PC-9 (cell line): Measurements from ENCODE around the gene NAB2. TPM values are rescaled to one million over a fixed set of nuclear protein-coding genes. Genes with fewer than 3 reads are reported as not detected.

Experiments
- BruUV-seq: library from RNA; stranded (reverse); fragments of 400-500 nt; replicated peaks from 2 replicates; lab custom pipeline; 2021; lab: Mats Ljungman, UMichigan
- CTCF ChIA-PET: fragments of 300-600 bp; sonication (Branson Sonifier 250); formaldehyde crosslinking; loops from one replicate; lab custom pipeline; 2022; ENCODE audit warnings: antibody characterized with exemption; lab: Charles Lee
- POLR2A ChIA-PET: fragments of 300-600 bp; sonication (Branson Sonifier 250); formaldehyde crosslinking; loops from one replicate; lab custom pipeline; 2022; ENCODE audit warnings: antibody characterized with exemption; ENCODE audit not compliant: unreplicated experiment; lab: Charles Lee
- DNase-seq, 2 experiments: peaks; one replicate each; pipeline versions ENCODE4 v3.0.0 to v3.0.0-alpha.2; 2015 to 2022; ENCODE audit warnings: mixed read lengths in 1 of 2
- H2AFZ ChIP-seq: fragments of 200-600 bp; sonication (generic); 2 replicates; pipeline ENCODE4 v1.8.1; 2017; ENCODE audit warnings: antibody characterized with exemption
- H3F3A ChIP-seq: fragments of 200-600 bp; sonication (generic); 2 replicates; pipeline ENCODE4 v1.8.1; 2017; ENCODE audit warnings: antibody characterized with exemption, mild to moderate bottlenecking, low read depth; ENCODE audit not compliant: insufficient read depth
- H3K27ac ChIP-seq: fragments of 200-600 bp; sonication (generic); 2 replicates; pipeline ENCODE4 v1.6.1; 2016; ENCODE audit warnings: mixed run types
- H3K27me3 ChIP-seq: fragments of 200-600 bp; sonication (generic); 2 replicates; pipeline ENCODE4 v1.6.1; 2016; ENCODE audit warnings: low read depth, mixed run types; ENCODE audit not compliant: insufficient read depth
- H3K36me3 ChIP-seq: fragments of 200-600 bp; sonication (generic); 2 replicates; pipeline ENCODE4 v1.6.1; 2016; ENCODE audit warnings: low read depth, mixed run types
- H3K4me1 ChIP-seq: fragments of 200-600 bp; sonication (generic); replicated peaks from 2 replicates; pipeline ENCODE4 v1.6.1; 2016; ENCODE audit warnings: mixed run types; ENCODE audit not compliant: insufficient read depth
- H3K4me2 ChIP-seq: fragments of 200-600 bp; sonication (generic); 2 replicates; pipeline ENCODE4 v1.6.1; 2017; ENCODE audit warnings: mixed run types
- H3K4me3 ChIP-seq: fragments of 200-600 bp; sonication (generic); 2 replicates; pipeline ENCODE4 v1.6.1; 2016; ENCODE audit warnings: mixed run types
- H3K79me2 ChIP-seq: fragments of 200-600 bp; sonication (generic); 2 replicates; pipeline ENCODE4 v1.6.1; 2017; ENCODE audit warnings: low read depth, mixed run types
- H3K9me2 ChIP-seq: fragments of 200-600 bp; sonication (generic); 2 replicates; pipeline ENCODE4 v1.8.1; 2017; ENCODE audit warnings: mild to moderate bottlenecking; ENCODE audit not compliant: insufficient read depth
- H3K9me3 ChIP-seq: fragments of 200-600 bp; sonication (generic); 2 replicates; pipeline ENCODE4 v1.8.1; 2016; ENCODE audit warnings: low read depth; ENCODE audit not compliant: insufficient read depth
- H4K20me1 ChIP-seq: fragments of 200-600 bp; sonication (generic); 2 replicates; pipeline ENCODE4 v1.8.1; 2017; ENCODE audit not compliant: insufficient read depth
- CTCF ChIP-seq: fragments of 200-600 bp; sonication (generic); conservative IDR thresholded peaks from 2 replicates; pipeline ENCODE4 v1.6.1; 2017; ENCODE audit warnings: mixed run types, antibody characterized with exemption, mild to moderate bottlenecking, moderate library complexity
- EZH2 ChIP-seq: fragments of 200-600 bp; sonication (generic); IDR thresholded peaks from 2 replicates; pipeline ENCODE4 v1.8.0; 2017; ENCODE audit warnings: antibody characterized with exemption, low read depth
- intact Hi-C: fragments of 100-400 bp; cut with micrococcal nuclease; formaldehyde crosslinking; loops from one replicate; pipeline ENCODE4 v1.10.0; 2022; ENCODE audit not compliant: unreplicated experiment
- total RNA-seq: library from RNA; stranded (reverse); gene quantifications from 2 replicates; pipeline ENCODE4 v1.2.3, GENCODE V29; 2021

Gene NAB2
- total RNA-seq, 1 experiment from 2014 or later = 13.8 TPM

- H3F3A ChIP-seq = peaks cover 18% of the 10 kb centered on the region
- no TSS peak for BruUV-seq
- no peak overlapping the region for H3K4me3 ChIP-seq
- H3K36me3 ChIP-seq = peaks cover 4% of the 10 kb centered on the region; the same call in 1 of the 2 replicates
- H3K9me3 ChIP-seq = no peaks in the 10 kb centered on the region
- H2AFZ ChIP-seq = no peak overlapping the region
- TF ChIP-seq CTCF (no peak), EZH2 (no peak)
- no peak overlapping the region for H3K4me2 ChIP-seq
- intact Hi-C loops = no loop called here
- no peaks in the 10 kb centered on the region for H3K4me1 ChIP-seq
- ChIA-PET POLR2A (no interaction called here), CTCF (no interaction called here)
- H3K27ac ChIP-seq = no peak overlapping the region
- DNase-seq = no peak
- H3K9me2 ChIP-seq = no peaks in the 10 kb centered on the region
- no peaks in the 10 kb centered on the region for H3K79me2 ChIP-seq
- H4K20me1 ChIP-seq = no peaks in the 10 kb centered on the region
- H3K27me3 ChIP-seq = no peaks in the 10 kb centered on the region
Observed at GRCh38 chr12:57098546-57098945, 9.6 kb downstream of the NAB2 start.

GRCh38 chr12:57099047-57099714, 10.3 kb downstream of the NAB2 start:
- H3K9me2 ChIP-seq = no peaks in the 10 kb centered on the region
- TF ChIP-seq CTCF (no peak), EZH2 (no peak)
- no peaks in the 10 kb centered on the region for H3K4me1 ChIP-seq
- ChIA-PET CTCF (no interaction called here), POLR2A (no interaction called here)
- no peak overlapping the region for H3K27ac ChIP-seq
- peaks cover 4% of the 10 kb centered on the region; the same call in 1 of the 2 replicates for H3K36me3 ChIP-seq
- H4K20me1 ChIP-seq = no peaks in the 10 kb centered on the region
- no peaks in the 10 kb centered on the region for H3K79me2 ChIP-seq
- no peak overlapping the region for H3K4me3 ChIP-seq
- H3K27me3 ChIP-seq = no peaks in the 10 kb centered on the region
- BruUV-seq = no TSS peak
- intact Hi-C loops = no loop called here
- peaks cover 18% of the 10 kb centered on the region for H3F3A ChIP-seq
- DNase-seq = no peak
- H2AFZ ChIP-seq = no peak overlapping the region
- H3K9me3 ChIP-seq = no peaks in the 10 kb centered on the region
- no peak overlapping the region for H3K4me2 ChIP-seq

GRCh38 chr12:57099766-57100165, 10.9 kb downstream of the NAB2 start:
- H3K27ac ChIP-seq = no peak overlapping the region
- H3F3A ChIP-seq = peaks cover 17% of the 10 kb centered on the region
- H3K4me1 ChIP-seq = no peaks in the 10 kb centered on the region
- H4K20me1 ChIP-seq = no peaks in the 10 kb centered on the region
- TF ChIP-seq EZH2 (no peak), CTCF (no peak)
- H3K36me3 ChIP-seq = peaks cover 4% of the 10 kb centered on the region; the same call in 1 of the 2 replicates
- H3K4me3 ChIP-seq = no peak overlapping the region
- H3K4me2 ChIP-seq = no peak overlapping the region
- H3K27me3 ChIP-seq = no peaks in the 10 kb centered on the region
- H2AFZ ChIP-seq = no peak overlapping the region
- intact Hi-C loops = no loop called here
- ChIA-PET POLR2A (no interaction called here), CTCF (no interaction called here)
- no peaks in the 10 kb centered on the region for H3K9me3 ChIP-seq
- H3K79me2 ChIP-seq = no peaks in the 10 kb centered on the region
- DNase-seq = no peak
- BruUV-seq = no TSS peak
- H3K9me2 ChIP-seq = no peaks in the 10 kb centered on the region
